Peyer's patch (tissue), 4 donors: ENCODE data around the gene PDPN. TPM values are rescaled to one million over a fixed set of nuclear protein-coding genes. Genes with fewer than 3 reads are reported as not detected.

ENCODE experiments used
- DNase-seq, 3 donors: peaks; one replicate each; pipeline ENCODE4 v3.0.0-alpha.2; 2017 to 2019
- H3K27ac ChIP-seq, 4 donors: fragments of 200-600 bp; sonication (generic); one replicate each; pipeline ENCODE4 v1.5.1; 2016 to 2019
- H3K27me3 ChIP-seq, 2 donors: fragments of 200-600 bp; sonication (generic); one replicate each; pipeline ENCODE4 v1.5.1; 2019
- H3K36me3 ChIP-seq, 3 donors: fragments of 200-600 bp; sonication (generic); one replicate each; pipeline ENCODE4 v1.5.1; 2016 to 2019
- H3K4me1 ChIP-seq, 4 donors: fragments of 200-600 bp; sonication (generic); one replicate each; pipeline ENCODE4 v1.5.1; 2016 to 2019
- H3K4me3 ChIP-seq, 4 donors: fragments of 200-600 bp; sonication (generic); 1 replicate in 3 of 4; 2 replicates in 1 of 4; pipeline ENCODE4 v1.5.1; 2016 to 2019; ENCODE audit warnings: mild to moderate bottlenecking in 1 of 4
- H3K9me3 ChIP-seq, 4 donors: fragments of 200-600 bp; sonication (generic); one replicate each; pipeline ENCODE4 v1.5.1; 2016 to 2019; ENCODE audit warnings: mild to moderate bottlenecking in 1 of 4
- CTCF ChIP-seq, 6 experiments: fragments of 450-650 bp in 4 of 6; fragments of 200-600 bp in 2 of 6; sonication (generic) in 1 of 6; IDR thresholded peaks; one replicate each; pipeline ENCODE4 v1.5.1; 2017 to 2019; ENCODE audit warnings: antibody characterized with exemption in 6 of 6, mild to moderate bottlenecking in 3 of 6, moderate library complexity in 1 of 6
- POLR2A ChIP-seq, 2 donors: fragments of 450-650 bp; IDR thresholded peaks; one replicate each; pipeline ENCODE4 v1.5.1; 2017; ENCODE audit warnings: antibody characterized with exemption in 2 of 2, mild to moderate bottlenecking in 2 of 2, moderate library complexity in 2 of 2
- total RNA-seq, 4 donors: library from RNA; depleted of rRNA; stranded (reverse); fragments of >200 nt; gene quantifications; one replicate each; pipeline ENCODE4 v1.1.0, GENCODE V29; 2016

The PDPN gene
- total RNA-seq, 4 donors from 2014 or later: 2.4 to 44.6 (median 9.6) TPM

DNA sequence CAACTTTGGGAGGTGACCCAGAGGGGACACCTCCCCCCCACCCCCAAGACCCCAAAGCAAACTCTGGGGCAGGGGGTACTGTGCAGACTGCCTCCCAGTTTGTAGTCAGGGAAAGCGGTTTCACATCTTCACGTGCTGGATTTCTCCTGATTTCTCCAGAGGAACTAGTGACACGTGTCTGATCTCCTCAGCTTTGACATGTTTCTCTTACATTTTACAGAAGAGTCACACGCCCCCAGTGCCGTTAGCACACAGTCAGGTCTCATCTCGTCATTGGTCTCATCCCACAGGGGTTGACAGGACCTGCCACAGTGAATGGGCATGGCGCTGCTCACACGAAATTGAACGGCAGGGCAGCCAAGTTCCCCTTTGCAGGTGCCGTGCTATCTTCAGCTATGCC, 11.8 kb downstream of the PDPN start:
- Histone ChIP-seq H3K36me3 (no peaks in the 10 kb centered on the region), H3K4me1 (no peaks in the 10 kb centered on the region), H3K9me3 (no peaks in the 10 kb centered on the region), H3K27ac (no peak overlapping the region), H3K4me3 (no peak overlapping the region), H3K27me3 (no peaks in the 10 kb centered on the region)
- no peak for DNase-seq
- TF ChIP-seq POLR2A (IDR thresholded peaks at IDR 0.05) (no peak), CTCF (IDR thresholded peaks at IDR 0.05) (no peak)

- H3K9me3 ChIP-seq: no peaks in the 10 kb centered on the region
- no peaks in the 10 kb centered on the region for H3K36me3 ChIP-seq
- no peak for DNase-seq
- no peaks in the 10 kb centered on the region for H3K27me3 ChIP-seq
- H3K4me1 ChIP-seq: no peaks in the 10 kb centered on the region
- TF ChIP-seq CTCF (IDR thresholded peaks at IDR 0.05) (no peak), POLR2A (IDR thresholded peaks at IDR 0.05) (no peak)
- H3K4me3 ChIP-seq: no peak overlapping the region
- H3K27ac ChIP-seq: no peak overlapping the region
Observed at GRCh38 chr1:13597166-13597565, 13.5 kb downstream of the PDPN start.

DNA sequence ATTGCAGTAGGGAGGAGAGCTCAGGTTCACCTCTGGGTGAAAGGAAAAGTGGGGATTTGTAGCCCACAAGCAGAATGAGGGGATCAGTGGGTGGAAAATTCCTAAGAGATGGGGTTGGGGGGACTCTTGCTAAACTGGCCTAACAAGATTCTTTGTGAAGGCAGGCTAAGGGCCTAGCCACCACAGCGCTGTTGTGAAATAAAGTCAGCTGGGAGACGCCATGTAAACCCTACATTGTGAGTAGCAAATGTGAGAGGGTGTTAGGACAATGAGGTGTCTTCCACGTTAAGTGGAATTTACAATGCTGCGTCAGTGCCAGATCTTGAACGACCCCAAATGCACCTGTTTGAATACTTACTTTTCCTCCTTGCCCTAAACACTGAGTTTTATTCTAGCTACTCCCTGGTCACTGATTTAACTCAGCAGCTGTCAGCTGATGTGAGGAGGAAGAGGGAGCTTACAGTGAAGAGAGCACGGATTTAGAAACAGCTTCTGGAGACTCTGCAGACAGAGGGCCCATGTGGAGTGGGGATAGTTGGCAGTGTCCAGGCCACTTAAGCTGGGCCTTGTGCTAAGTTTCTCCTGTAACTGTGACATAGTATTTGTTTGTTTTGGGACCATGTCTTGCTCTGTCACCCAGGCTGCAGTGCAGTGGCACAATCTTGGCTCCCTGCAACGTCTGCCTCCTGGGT, 17.3 kb downstream of the PDPN start:
- no peak for DNase-seq
- no peaks in the 10 kb centered on the region for H3K36me3 ChIP-seq
- H3K4me3 ChIP-seq: no peak overlapping the region
- H3K27me3 ChIP-seq: no peaks in the 10 kb centered on the region
- H3K9me3 ChIP-seq: no peaks in the 10 kb centered on the region
- H3K4me1 ChIP-seq: no peaks in the 10 kb centered on the region
- no peak overlapping the region for H3K27ac ChIP-seq
- TF ChIP-seq CTCF (IDR thresholded peaks at IDR 0.05): no peak
- no peak for TF ChIP-seq POLR2A (IDR thresholded peaks at IDR 0.05)

GRCh38 chr1:13604176-13604575, 20.5 kb downstream of the PDPN start:
- no peaks in the 10 kb centered on the region for H3K9me3 ChIP-seq
- no peaks in the 10 kb centered on the region for H3K27me3 ChIP-seq
- TF ChIP-seq CTCF (IDR thresholded peaks at IDR 0.05): no peak
- TF ChIP-seq POLR2A (IDR thresholded peaks at IDR 0.05): no peak
- no peak for DNase-seq
- no peaks in the 10 kb centered on the region for H3K36me3 ChIP-seq
- no peaks in the 10 kb centered on the region for H3K4me1 ChIP-seq
- H3K4me3 ChIP-seq: no peak overlapping the region
- no peak overlapping the region for H3K27ac ChIP-seq

GRCh38 chr1:13604721-13605120, 21.1 kb downstream of the PDPN start:
- Histone ChIP-seq H3K36me3 (no peaks in the 10 kb centered on the region), H3K27me3 (no peaks in the 10 kb centered on the region), H3K9me3 (no peaks in the 10 kb centered on the region), H3K4me1 (no peaks in the 10 kb centered on the region), H3K27ac (no peak overlapping the region), H3K4me3 (no peak overlapping the region)
- no peak for TF ChIP-seq CTCF (IDR thresholded peaks at IDR 0.05)
- no peak for TF ChIP-seq POLR2A (IDR thresholded peaks at IDR 0.05)
- no peak for DNase-seq

DNA sequence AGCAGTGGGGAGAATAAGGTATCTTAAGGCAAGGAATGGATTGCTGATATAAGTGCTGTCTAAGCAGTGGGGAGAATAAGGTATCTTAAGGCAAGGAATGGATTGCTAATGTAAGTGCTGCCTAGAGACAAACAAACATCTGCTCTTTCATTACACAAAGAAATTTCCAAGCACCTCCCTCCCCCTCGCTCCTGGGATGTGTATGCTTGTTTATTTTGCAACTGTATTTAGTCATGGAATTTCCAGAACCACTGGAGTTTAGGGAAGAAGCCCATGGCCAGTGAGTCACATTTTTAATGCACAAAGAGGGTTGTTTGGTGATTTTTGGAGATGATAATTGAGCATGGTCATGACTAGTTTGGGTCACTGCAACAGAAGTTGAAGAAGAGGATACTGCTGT, 21.5 kb downstream of the PDPN start:
- Histone ChIP-seq H3K4me1 (no peaks in the 10 kb centered on the region), H3K36me3 (no peaks in the 10 kb centered on the region), H3K27ac (no peak overlapping the region), H3K27me3 (no peaks in the 10 kb centered on the region), H3K9me3 (no peaks in the 10 kb centered on the region), H3K4me3 (no peak overlapping the region)
- no peak for DNase-seq
- TF ChIP-seq POLR2A (IDR thresholded peaks at IDR 0.05) (no peak), CTCF (IDR thresholded peaks at IDR 0.05) (no peak)
